CD1c-positive myeloid dendritic cell (primary cell): ENCODE data around the gene DNAJB13.
"Not testable (repeated sequence)": the region's sequence is repeated elsewhere in the genome, so short reads cannot be mapped to it uniquely, and the experiment has no call there.

Experiments
- DNase-seq: peaks from one replicate; pipeline ENCODE4 v3.0.0-alpha.2; 2016; ENCODE audit errors: extremely low spot score

Gene DNAJB13

GRCh38 chr11:73950869-73951710 lies at the start of gene DNAJB13:
DNAJB13 (plus strand) TSS chr11:73951026; CDS start chr11:73951070, 44 bp downstream.
- DNase-seq: peak; percentile 56

DNA sequence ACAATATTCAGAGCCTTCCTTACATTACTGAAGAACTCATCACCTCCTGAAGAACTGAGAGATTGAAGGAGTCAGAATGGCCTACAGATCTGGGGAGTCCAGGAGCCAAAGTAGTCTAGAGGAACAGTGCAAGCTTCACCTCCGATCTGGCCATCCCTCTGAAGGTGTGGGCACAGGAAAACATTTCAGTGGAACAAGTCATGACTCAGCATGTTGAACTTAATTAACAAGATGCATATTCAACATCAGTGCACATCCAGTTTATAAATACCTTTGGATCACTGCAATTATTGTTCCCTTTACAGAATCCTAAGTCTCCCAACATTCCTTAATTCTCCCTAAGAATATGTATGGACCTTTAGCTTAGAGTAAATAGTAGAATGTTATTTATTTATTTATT lies 48.5 kb upstream of the DNAJB13 start:
- no peak for DNase-seq

DNA sequence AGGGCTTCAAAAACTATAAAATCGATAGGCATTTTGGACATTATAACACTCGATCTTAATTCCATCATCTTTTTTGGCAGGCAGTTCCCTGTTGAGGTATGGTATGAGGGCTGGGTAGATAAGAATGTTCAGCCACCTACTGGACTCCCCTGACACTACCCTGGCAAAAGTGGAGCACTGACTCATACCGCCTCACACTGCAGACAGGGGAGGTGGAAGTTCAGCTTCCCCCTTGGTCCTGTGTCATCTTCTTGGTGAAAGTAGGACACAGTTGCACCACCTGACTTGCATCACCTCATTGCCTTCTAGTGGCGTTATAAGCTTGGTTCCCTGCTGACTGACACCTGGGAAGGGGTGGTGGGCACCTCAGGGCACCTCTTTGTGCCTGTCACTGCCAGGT lies 43.6 kb upstream of the DNAJB13 start:
- DNase-seq: peak; percentile 50

- no peak for DNase-seq
Measured at GRCh38 chr11:73912026-73912425, 38.8 kb upstream of the DNAJB13 start.

GRCh38 chr11:73913472-73913871 lies 37.4 kb upstream of the DNAJB13 start:
- no peak for DNase-seq

DNA sequence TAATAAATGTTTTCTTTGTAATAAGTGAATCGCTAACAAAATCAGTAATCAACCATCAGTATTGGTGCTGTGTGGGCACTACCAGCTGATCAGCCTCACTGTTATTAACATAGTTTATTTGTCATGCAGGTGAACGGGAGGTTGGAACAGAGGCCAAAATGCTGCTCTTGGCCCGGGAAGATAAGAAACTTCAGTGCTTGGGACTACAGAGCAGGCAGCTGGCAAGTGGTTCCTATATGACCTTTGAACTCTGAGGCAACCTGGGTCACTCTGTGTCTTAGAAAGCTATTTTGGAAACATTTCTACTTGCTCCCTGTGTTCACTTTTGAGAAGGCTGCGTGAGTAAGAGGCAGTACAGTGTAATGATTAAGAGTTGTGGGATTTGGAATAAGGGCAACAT lies 36.5 kb upstream of the DNAJB13 start:
- no peak for DNase-seq

DNA sequence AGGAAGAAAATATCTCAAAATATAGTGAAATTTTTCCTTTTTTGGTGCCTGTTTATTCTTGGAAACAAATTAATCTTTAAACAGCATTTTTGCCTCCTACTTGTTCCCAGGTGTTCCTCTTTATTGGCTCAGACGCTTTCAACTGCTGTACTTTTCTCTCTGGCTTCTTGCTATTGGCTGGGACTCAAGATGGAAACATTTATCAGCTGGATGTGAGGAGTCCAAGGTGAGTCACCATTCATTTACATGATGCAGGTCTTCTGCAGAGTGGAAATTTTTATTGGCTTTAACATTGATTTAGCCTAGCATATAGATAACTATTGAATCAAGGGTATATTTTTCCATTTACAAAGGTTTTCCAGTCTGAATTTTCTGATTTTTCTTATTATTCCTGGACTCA lies 34.4 kb upstream of the DNAJB13 start:
- peak; percentile 11 for DNase-seq

DNA sequence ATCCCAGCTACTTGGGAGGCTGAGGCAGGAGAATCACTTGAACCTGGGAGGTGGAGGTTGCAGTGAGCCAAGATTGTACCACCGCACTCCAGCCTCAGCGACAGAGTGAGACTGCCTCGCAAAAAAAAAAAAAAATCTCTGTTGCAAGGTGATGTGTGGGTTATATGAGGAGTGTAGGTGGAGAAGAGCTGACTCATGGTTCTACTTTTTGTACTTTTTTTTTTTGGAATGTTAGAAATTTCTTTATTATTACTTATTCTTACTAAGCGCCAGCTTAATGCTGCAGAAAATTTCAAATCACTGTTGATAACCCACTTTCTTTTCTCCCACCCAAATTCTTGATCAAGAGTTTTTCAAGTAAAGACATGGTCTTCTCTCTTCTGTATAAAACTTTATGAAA lies 29.6 kb upstream of the DNAJB13 start:
- no peak for DNase-seq

DNA sequence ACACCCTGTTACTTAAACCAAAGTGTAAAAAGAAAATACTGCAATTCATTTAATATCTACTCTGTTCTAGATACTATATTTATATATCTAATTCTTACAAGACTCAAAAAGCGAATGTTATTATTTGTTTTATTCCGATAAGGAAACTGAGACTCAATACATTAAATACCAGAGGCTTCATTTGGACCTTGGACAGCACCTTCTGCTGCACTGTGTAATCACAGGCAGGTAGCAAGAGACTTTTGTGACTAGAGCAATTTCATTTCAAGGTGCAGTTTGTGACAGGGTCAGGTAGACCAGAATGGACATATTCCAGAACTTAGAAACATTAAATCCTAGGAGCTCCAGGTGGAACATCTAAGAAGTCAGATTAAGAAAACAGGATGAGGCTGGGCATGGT lies 21.4 kb upstream of the DNAJB13 start:
- DNase-seq: no peak

DNA sequence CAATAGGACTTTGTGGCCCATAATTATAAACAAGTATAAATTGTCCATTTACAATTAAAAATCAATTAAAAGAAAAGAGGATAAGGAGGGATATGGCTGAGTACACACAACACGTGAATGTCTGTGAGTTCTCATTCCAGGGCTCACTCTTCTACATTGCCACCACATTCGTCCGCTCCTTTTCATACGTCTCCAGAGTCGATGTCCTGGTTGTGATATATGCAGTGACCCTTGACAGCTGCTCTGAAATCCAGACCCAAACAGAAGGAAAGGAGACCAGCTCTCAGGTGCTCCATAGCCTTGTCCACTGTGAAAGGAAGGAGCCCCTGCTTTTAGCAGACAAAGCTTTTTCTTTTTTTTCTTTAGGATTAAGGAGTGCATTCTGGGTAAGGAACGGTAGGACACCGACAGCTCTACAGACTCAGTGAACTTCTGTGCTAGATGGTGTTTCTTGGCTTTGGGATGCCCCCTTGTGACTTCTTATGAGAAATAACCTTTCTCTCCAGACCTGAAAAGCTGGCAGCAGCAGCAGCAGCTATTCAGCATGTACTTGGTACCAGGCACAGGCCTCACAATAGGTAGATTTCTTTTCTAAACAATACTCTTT lies 19.7 kb upstream of the DNAJB13 start:
- peak; percentile 18 for DNase-seq

GRCh38 chr11:73931951-73932350 lies 18.9 kb upstream of the DNAJB13 start:
- no peak for DNase-seq

- no peak for DNase-seq
Measured at GRCh38 chr11:73932781-73933180, 18.0 kb upstream of the DNAJB13 start.

GRCh38 chr11:73936047-73936446 lies 14.8 kb upstream of the DNAJB13 start:
- DNase-seq: not testable (repeated sequence)

GRCh38 chr11:73939096-73939495 lies 11.7 kb upstream of the DNAJB13 start:
- DNase-seq: no peak

GRCh38 chr11:73940801-73941570 lies 9.8 kb upstream of the DNAJB13 start:
- no peak for DNase-seq

- no peak for DNase-seq
Measured at GRCh38 chr11:73942010-73942409, 8.8 kb upstream of the DNAJB13 start.

- DNase-seq: no peak
Measured at GRCh38 chr11:73944085-73944484, 6.7 kb upstream of the DNAJB13 start.

DNA sequence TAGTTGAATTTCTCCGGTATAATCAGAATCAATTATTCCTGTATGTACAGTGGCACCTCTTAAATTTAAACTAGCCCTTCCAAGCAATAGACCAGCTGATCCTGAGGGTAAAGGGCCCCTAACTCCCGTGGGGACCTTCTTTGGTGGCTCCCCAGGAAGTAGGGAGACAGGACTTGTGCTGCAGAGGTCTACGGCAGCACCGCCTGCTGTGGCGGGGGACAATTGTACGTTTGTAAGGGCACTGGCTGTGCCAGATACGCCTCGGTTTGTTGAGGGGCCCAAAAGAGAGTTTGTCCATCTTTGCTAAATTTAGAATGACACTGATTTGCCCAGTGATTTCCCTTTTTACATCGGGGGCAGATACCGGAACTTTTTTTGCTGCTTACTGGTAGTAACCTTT lies 5.9 kb upstream of the DNAJB13 start:
- no peak for DNase-seq

GRCh38 chr11:73945396-73945795 lies 5.4 kb upstream of the DNAJB13 start:
- no peak for DNase-seq

DNA sequence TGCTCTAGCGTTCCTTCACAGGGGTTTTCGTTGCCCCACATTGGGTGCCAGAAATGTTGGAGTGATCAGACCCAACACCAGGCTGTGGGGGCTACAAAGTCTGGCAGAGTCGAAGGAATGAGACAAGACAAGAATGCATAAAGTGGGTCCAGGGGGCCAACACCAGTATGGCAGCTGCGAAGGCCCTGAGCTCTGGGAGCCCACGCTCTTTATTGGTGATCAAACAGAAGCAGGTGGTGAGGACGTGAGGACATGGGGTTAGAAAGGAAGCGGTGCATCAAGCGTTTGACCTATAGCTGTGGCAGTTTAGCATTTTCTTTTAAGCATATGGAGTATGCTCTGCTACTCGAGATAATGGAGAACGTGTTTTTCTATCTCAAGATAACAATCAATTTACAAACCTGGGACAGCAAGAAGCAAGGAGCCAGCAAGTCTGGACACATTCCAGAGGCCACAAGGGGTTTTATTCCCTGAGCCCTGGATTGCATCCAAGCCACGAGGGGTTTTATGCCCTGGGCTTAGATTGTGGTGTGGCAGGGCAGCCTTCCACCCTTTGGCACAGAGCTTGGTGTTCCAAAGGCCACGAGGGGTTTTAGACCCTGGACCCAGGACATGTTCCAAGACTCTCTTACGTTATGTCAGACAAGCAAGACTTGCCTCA lies 3.9 kb upstream of the DNAJB13 start:
- DNase-seq: no peak

DNA sequence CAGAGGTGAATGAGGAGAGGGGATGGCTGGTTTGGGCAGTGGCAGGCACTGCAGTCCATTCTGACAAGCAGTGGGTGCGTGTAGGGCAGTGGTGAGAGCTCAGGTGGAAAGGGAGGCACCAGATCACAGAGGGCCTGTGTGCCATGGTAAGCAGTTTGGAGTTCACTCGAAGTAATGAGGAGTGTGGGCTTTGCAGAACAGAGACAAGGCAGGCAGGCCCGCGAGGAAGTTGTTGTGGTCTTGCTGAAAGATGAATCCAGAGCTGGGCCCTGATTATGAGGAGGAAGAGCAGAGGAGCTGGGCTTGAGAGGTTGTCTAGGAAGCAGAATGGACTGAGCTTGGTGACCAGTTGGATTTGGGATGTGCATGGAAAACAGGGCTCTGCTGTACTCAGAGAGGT lies 1.6 kb upstream of the DNAJB13 start:
- no peak for DNase-seq

- no peak for DNase-seq
Measured at GRCh38 chr11:73949912-73950311, 914 bp upstream of the DNAJB13 start.
